Loucy (cell line): ENCODE measurements around the gene NAV2.

Experiments used
- H2AFZ ChIP-seq: fragments of 200-600 bp; sonication (generic); 2 replicates; pipeline ENCODE4 v1.6.0; 2016; ENCODE audit warnings: antibody characterized with exemption, mild to moderate bottlenecking, low read length, moderate library complexity
- H3F3A ChIP-seq: fragments of 200-600 bp; 2 replicates; pipeline ENCODE4 v1.6.0; 2016; ENCODE audit warnings: antibody characterized with exemption, low read depth, mild to moderate bottlenecking
- H3K27me3 ChIP-seq: fragments of 200-600 bp; sonication (generic); 2 replicates; pipeline ENCODE4 v1.6.1; 2014; ENCODE audit warnings: low read length, mild to moderate bottlenecking; ENCODE audit not compliant: insufficient read depth, poor library complexity, severe bottlenecking
- H3K36me3 ChIP-seq: fragments of 200-600 bp; sonication (generic); 2 replicates; pipeline ENCODE4 v1.6.1; 2016; ENCODE audit warnings: low read length; ENCODE audit not compliant: insufficient read depth
- H3K4me1 ChIP-seq: fragments of 200-600 bp; sonication (generic); 2 replicates; pipeline ENCODE4 v1.5.1; 2014; ENCODE audit warnings: low read length, mild to moderate bottlenecking; ENCODE audit not compliant: insufficient read depth, poor library complexity, severe bottlenecking
- H3K4me2 ChIP-seq: fragments of 200-600 bp; sonication (generic); 2 replicates; pipeline ENCODE4 v1.6.0; 2014; ENCODE audit warnings: antibody characterized with exemption, low read length, low read depth, mild to moderate bottlenecking; ENCODE audit not compliant: poor library complexity, severe bottlenecking
- H3K4me3 ChIP-seq: fragments of 200-600 bp; sonication (generic); 2 replicates; pipeline ENCODE4 v1.5.1; 2014; ENCODE audit warnings: low read length, mild to moderate bottlenecking, mixed read lengths; ENCODE audit not compliant: poor library complexity, severe bottlenecking
- H3K79me2 ChIP-seq: fragments of 200-600 bp; sonication (generic); 2 replicates; pipeline ENCODE4 v1.6.1; 2014; ENCODE audit warnings: low read length; ENCODE audit not compliant: insufficient read depth
- H3K9ac ChIP-seq: fragments of 200-600 bp; sonication (generic); 2 replicates; pipeline ENCODE4 v1.6.0; 2014; ENCODE audit warnings: mild to moderate bottlenecking, low read depth, low read length, moderate library complexity; ENCODE audit not compliant: poor library complexity, severe bottlenecking
- H3K9me2 ChIP-seq: fragments of 200-600 bp; sonication (generic); replicated peaks from 2 replicates; pipeline ENCODE4 v1.6.1; 2016; ENCODE audit warnings: low read depth, low read length, mixed read lengths
- H3K9me3 ChIP-seq: fragments of 200-600 bp; sonication (generic); 2 replicates; pipeline ENCODE4 v1.6.1; 2014; ENCODE audit warnings: mild to moderate bottlenecking, antibody characterized with exemption, low read length, low read depth; ENCODE audit not compliant: insufficient read depth
- H4K20me1 ChIP-seq: fragments of 200-600 bp; sonication (generic); 2 replicates; pipeline ENCODE4 v1.6.0; 2014; ENCODE audit warnings: antibody characterized with exemption, low read length, mild to moderate bottlenecking; ENCODE audit not compliant: insufficient read depth, poor library complexity, severe bottlenecking
- EZH2phosphoT487 ChIP-seq: fragments of 200-600 bp; IDR thresholded peaks from 2 replicates; pipeline ENCODE4 v1.6.1; 2018; ENCODE audit warnings: antibody characterized with exemption, mild to moderate bottlenecking, moderate library complexity, borderline replicate concordance
- TF ChIP-seq, protein P1 (sequence below): fragments of 200-600 bp; sonication (generic); conservative IDR thresholded peaks from 2 replicates; pipeline ENCODE4 v1.5.1; 2014; ENCODE audit warnings: mild to moderate bottlenecking, antibody characterized with exemption, low read length

Gene NAV2

DNA sequence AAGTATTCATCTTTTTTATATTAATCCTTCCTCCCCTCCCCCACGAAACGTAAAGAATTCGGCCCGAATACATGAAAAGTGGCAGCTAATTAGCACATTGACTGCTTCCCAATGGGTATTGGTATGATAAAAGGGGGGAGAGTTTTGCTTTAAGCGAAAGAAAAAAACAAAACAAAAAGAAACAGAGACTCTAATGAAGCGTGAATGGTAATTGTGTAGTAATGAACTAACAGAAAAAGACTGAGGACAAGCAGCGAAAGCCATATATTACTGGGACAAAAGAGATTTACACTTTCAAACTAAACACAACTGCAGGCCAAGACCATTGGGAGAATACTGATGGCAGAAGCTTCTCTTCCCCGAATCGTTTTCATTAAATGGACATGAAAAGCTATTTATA is 445.1 kb downstream of the NAV2 start:
- Histone ChIP-seq H3K27me3 (no peaks in the 10 kb centered on the region), H3F3A (no peaks in the 10 kb centered on the region), H3K9me2 (no peaks in the 10 kb centered on the region), H2AFZ (no peak overlapping the region), H3K9ac (no peak overlapping the region), H3K9me3 (no peaks in the 10 kb centered on the region), H3K4me2 (no peak overlapping the region), H3K4me3 (no peak overlapping the region), H4K20me1 (no peaks in the 10 kb centered on the region), H3K4me1 (no peaks in the 10 kb centered on the region), H3K79me2 (no peaks in the 10 kb centered on the region), H3K36me3 (no peaks in the 10 kb centered on the region)
- TF ChIP-seq, protein P1, sequence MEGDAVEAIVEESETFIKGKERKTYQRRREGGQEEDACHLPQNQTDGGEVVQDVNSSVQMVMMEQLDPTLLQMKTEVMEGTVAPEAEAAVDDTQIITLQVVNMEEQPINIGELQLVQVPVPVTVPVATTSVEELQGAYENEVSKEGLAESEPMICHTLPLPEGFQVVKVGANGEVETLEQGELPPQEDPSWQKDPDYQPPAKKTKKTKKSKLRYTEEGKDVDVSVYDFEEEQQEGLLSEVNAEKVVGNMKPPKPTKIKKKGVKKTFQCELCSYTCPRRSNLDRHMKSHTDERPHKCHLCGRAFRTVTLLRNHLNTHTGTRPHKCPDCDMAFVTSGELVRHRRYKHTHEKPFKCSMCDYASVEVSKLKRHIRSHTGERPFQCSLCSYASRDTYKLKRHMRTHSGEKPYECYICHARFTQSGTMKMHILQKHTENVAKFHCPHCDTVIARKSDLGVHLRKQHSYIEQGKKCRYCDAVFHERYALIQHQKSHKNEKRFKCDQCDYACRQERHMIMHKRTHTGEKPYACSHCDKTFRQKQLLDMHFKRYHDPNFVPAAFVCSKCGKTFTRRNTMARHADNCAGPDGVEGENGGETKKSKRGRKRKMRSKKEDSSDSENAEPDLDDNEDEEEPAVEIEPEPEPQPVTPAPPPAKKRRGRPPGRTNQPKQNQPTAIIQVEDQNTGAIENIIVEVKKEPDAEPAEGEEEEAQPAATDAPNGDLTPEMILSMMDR: no peak
- no peak for TF ChIP-seq EZH2phosphoT487

DNA sequence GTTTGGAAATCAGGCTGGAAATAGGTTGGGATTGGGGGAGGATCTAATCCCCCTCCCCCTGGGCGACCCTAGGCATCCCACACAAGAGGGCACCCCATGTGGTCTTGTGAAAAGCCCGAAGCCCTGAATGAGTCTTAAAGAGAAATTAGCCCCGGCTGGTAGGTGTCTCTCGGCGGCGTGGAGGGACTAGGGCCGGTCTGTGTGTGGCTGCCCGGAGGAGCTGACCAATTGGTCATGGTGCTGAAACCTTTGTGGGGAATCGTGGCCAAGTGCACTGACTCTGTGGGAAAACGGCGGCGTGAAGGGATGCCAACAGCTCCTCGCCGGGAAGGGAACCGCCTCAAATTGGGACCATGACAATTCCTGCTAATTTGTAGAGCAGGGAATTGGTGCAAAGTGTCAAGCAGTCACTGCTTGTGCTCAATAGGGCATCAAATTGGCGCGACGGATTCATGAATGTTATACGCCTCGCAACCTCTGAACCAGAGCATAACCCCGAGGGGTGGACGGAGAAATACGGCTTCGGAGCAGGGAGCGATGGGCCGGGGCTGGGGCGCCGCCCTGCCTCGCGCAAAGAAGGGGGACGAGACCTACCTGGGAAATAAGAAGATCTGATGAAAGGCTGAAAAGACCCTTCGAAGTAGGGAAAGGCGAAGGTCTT is 446.1 kb downstream of the NAV2 start:
- no peaks in the 10 kb centered on the region for H3K27me3 ChIP-seq
- H3K9ac ChIP-seq: no peak overlapping the region
- no peaks in the 10 kb centered on the region for H3K79me2 ChIP-seq
- H3K4me1 ChIP-seq: no peaks in the 10 kb centered on the region
- H2AFZ ChIP-seq: no peak overlapping the region
- no peaks in the 10 kb centered on the region for H3F3A ChIP-seq
- H3K9me2 ChIP-seq: no peaks in the 10 kb centered on the region
- no peak overlapping the region for H3K4me3 ChIP-seq
- H3K4me2 ChIP-seq: no peak overlapping the region
- H3K9me3 ChIP-seq: no peaks in the 10 kb centered on the region
- H4K20me1 ChIP-seq: no peaks in the 10 kb centered on the region
- no peak for TF ChIP-seq EZH2phosphoT487
- TF ChIP-seq, protein P1: no peak
- no peaks in the 10 kb centered on the region for H3K36me3 ChIP-seq

DNA sequence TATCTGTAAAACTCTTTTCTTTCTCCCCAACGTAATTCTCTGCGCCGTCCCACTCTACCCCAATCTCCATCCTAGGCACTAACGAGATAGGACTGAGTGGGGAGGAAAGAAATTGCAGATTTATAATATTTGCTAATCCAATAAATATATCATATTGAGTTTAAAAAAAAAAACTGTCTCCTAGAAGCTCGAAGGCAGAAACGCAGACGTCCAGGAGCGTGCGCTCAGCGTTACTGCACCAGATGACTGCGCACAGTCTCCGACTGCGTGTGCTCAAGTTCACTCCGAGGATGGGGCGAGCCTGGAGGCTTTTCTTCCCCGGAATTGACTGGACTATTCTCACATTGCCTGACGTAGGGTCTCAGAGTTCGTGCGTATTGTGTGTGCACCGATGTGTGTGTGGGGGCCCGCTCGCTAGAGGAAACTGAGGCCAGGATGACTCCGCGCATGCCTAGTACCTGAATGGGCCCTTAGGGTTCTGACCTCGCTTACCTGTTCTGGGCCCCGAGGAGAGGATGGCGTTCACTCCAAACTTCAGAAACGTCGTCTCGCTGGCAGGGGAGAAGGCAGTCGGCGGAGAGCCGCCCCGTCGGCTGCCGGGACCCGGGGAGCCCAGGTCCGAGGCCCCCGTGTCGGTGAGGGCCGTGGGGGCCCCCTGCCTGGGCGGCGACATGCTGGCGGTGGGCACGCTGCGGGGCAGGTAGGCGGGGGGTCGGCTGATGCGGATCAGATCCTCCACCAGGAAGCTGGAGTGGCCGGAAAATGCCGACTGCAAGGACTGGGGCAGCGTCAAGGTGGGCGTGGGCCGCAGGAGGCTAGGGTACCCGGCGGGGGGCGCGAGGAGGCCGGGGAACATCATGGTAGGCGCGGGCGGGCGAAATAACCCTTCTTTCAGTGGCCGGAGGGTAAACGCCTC is 447.1 kb downstream of the NAV2 start:
- Histone ChIP-seq H3K4me2 (no peak overlapping the region), H4K20me1 (no peaks in the 10 kb centered on the region), H3K9ac (no peak overlapping the region), H3F3A (no peaks in the 10 kb centered on the region), H3K9me2 (no peaks in the 10 kb centered on the region), H3K4me1 (no peaks in the 10 kb centered on the region), H3K27me3 (no peaks in the 10 kb centered on the region), H3K9me3 (no peaks in the 10 kb centered on the region), H3K4me3 (no peak overlapping the region), H3K36me3 (no peaks in the 10 kb centered on the region), H3K79me2 (no peaks in the 10 kb centered on the region), H2AFZ (no peak overlapping the region)
- TF ChIP-seq, protein P1: no peak
- no peak for TF ChIP-seq EZH2phosphoT487
